Esophagus muscularis mucosa (tissue), 3 donors: ENCODE data around the gene IGFBP7.

Source experiments
- CTCF ChIP-seq, 3 experiments: fragments of 200-600 bp in 2 of 3; fragments of 450-650 bp in 1 of 3; sonication (generic) in 2 of 3; IDR thresholded peaks; one replicate each; pipeline ENCODE4 v1.5.1; 2017 to 2019; ENCODE audit warnings: antibody characterized with exemption in 3 of 3, mild to moderate bottlenecking in 2 of 3, moderate library complexity in 1 of 3
- POLR2A ChIP-seq: fragments of 450-650 bp; IDR thresholded peaks from one replicate; pipeline ENCODE4 v1.6.1; 2017; ENCODE audit warnings: antibody characterized with exemption, moderate library complexity, mild to moderate bottlenecking, low read depth
- POLR2AphosphoS5 ChIP-seq, 2 donors: sonication (generic); formaldehyde crosslinking; IDR thresholded peaks; one replicate each; pipeline ENCODE4 v1.6.1; 2017; ENCODE audit warnings: antibody characterized with exemption in 2 of 2

- TF ChIP-seq POLR2AphosphoS5 (IDR thresholded peaks at IDR 0.05), result no peak
- TF ChIP-seq CTCF (IDR thresholded peaks at IDR 0.05), result no peak
- TF ChIP-seq POLR2A, result no peak
Measured at GRCh38 chr4:57070461-57070860, 39.7 kb downstream of the IGFBP7 start.
